ENCODE measurements around the gene STRIT1. TPM values are rescaled to one million over a fixed set of nuclear protein-coding genes. Genes with fewer than 3 reads are reported as not detected.

STRIT1 gene
- total RNA-seq, 1 donor from 2014 or later, result 0.84 TPM

DNA sequence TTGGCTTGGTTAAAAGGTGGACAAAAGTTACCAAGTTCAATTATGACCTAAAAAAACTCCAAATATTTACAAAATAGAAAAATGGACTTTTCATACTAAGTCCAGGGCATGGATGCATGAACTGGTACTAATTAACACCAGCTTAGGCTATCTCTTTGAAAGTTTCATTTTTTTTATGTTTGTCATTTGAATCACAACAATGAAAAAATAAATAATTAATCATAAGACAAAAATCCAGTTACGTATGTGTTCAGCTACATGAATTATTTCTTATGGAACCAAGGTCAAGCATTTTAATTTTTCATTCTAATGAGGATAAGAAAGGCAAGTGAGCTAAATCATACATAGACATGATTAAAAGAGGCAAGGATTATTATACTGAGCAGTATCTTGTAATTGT, 23.7 kb upstream of the STRIT1 start:
- DNase-seq (ENCODE audit: missing footprints) (no peak), ATAC-seq (no peak)
- intact Hi-C loops (cut with DNase I), result no loop called here

DNA sequence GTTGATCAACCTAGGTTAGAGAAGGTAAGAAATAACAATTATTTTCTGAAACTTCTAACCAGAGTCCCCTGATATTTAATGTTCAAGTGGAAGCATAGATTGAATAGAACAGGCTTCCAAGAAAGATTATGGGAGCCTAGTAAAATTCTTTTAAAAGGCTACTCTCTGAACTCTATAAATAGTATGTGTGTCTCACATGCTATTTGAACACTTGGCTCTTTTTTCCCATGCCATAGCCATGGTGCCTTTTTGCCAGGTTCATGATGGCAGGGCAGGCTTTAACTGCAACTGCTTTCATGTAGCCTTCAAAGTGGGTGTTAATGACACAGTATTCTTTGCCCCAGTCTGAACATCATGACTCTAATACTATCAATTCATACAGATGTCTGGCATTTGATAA, 22.9 kb upstream of the STRIT1 start:
- intact Hi-C loops (cut with DNase I), result no loop called here

DNA sequence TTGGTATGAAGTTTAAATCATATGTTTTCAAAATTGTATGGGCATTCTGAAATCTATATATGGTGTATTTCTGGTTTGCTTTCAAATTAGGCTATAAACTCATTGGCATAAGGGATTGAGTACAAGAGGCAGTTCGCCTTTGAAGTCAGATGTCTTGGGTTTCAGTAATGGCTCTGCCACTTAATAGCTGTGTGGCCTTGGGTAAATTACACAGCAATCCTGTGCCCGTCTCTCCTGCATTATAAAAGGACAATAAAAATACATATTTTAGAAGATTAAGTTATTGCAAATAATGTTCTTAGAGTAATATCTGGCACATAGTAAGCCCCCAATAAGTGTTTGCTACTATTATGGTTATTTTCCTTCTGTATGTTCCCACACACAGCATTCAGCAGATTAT, 20.4 kb upstream of the STRIT1 start:
- ATAC-seq, result no peak
- no peak for DNase-seq (ENCODE audit: missing footprints)
- intact Hi-C loops (cut with DNase I), result loop anchor here (2.0 kb wide), 1 partner anchor 81 kb away; no protein-coding TSS in a partner anchor

More for the DNA sequence above, 22.9 kb upstream of the STRIT1 start:
- ATAC-seq, result no peak
- no peak for DNase-seq (ENCODE audit: missing footprints)

DNA sequence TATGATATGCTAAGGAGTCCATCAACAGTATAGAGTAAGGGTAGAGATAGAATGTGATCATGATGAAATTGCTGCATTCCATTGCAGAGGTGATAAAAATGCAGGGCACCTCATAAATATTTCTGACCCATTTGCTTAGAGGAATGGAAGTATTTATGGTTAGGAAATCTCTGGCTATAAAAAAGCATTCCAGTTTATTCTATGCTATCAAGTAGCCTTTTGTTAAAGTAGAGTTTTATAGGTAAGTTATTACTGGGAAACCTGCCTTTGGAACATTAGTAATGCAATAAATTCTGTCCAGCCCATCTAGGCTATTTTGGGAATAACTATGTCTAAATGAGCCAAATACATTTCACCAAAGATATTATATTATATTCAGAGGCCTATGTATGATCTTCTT, 19.8 kb upstream of the STRIT1 start:
- intact Hi-C loops (cut with DNase I), result no loop called here
- ATAC-seq (no peak), DNase-seq (ENCODE audit: missing footprints) (no peak)

DNA sequence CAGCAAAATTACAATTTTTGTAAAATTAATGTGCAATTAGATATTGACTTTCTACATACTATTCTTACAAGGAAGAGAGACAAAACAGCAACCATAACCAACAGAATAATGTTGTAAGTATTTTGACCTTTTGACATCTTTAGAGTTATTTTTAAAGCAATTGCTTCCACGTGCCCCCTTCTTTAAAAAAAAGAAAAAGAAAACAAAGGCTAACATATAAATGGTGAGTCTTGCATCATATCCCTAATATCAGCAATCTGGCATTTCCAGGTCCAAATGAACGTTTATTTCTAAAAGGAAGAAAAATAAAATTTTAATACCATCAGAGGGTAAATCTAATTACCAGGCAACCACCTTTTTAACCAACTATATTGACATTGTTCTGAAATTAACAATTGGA, 19.3 kb upstream of the STRIT1 start:
- intact Hi-C loops (cut with DNase I), result no loop called here
- ATAC-seq (no peak), DNase-seq (ENCODE audit: missing footprints) (no peak)

DNA sequence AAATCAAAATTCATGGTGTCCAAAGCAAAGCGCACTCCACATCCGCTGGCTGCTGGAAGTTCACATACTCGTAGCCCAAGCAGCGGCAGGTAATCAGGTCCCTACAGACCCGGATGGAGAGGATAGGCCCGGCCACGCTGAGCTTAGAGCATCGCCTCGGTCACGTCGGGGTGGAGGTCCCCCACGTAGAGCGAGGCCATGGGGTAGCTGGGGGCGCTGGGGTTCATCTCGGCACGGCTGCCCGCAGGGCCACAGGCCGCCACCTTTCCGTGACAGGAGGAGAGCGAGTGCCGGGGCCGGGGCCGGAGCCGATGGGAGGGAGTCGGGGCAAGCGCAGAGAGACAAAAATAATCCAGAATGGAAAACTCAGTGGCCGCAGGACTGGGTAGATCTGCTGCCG, 16.1 kb upstream of the STRIT1 start:
- ATAC-seq (no peak), DNase-seq (ENCODE audit: missing footprints) (peak; percentile 65)
- intact Hi-C loops (cut with DNase I), result no loop called here

DNA sequence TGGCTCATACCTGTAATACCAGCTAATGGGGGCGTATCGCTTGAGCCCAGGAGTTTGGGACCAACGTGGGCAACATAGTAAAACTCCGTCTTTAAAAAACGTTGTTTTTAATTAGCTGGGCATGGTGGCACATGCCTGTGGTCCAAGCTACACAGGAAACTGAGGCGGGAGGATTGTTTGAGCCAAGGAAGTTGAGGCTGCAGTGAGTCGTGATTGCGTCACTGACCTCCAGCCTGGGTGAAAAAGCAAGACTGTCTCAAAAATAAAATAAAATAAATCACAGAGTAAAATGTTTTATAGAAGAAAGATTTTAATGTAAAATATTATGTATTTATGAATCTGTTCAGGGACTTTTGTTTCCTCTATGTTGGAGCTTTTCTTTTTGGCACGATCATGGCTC, 15.3 kb upstream of the STRIT1 start:
- ATAC-seq, result no peak
- intact Hi-C loops (cut with DNase I), result no loop called here
- no peak for DNase-seq (ENCODE audit: missing footprints)

DNA sequence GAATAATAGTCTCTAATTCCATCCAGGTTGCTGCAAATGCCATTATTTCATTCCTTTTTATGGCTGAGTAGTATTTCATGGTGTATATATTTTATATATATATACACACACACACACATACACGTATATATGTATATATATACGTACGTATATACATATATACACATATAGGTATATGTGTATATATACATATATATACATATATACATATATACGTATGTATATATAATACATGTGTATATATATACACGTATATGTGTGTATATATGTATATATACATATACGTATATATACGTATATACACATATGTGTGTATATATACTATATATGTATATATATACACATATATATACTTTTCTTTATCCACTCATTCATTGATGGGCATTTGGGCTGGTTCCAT, 13.7 kb upstream of the STRIT1 start:
- no peak for DNase-seq (ENCODE audit: missing footprints)
- no peak for ATAC-seq
- intact Hi-C loops (cut with DNase I), result no loop called here

DNA sequence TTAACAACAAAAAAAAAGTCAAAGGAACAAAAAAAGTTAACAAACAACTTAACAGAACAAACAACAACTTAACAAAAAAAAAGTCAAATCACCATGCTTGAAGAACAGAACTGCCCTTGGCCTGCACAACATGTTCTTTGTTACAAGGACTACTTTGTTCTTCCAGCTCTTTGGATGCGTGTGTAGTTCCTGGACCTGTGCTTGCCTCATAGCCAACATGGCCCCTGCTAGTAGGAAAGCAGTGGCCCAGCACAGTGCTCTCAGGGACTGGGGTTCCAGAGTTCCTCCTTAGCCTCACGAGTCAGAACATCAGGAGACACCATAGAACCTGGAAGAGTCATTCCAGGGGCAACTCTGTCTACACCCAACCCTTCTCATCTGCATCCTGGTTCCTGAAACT, 10.9 kb upstream of the STRIT1 start:
- no peak for DNase-seq (ENCODE audit: missing footprints)
- intact Hi-C loops (cut with DNase I), result no loop called here
- no peak for ATAC-seq

DNA sequence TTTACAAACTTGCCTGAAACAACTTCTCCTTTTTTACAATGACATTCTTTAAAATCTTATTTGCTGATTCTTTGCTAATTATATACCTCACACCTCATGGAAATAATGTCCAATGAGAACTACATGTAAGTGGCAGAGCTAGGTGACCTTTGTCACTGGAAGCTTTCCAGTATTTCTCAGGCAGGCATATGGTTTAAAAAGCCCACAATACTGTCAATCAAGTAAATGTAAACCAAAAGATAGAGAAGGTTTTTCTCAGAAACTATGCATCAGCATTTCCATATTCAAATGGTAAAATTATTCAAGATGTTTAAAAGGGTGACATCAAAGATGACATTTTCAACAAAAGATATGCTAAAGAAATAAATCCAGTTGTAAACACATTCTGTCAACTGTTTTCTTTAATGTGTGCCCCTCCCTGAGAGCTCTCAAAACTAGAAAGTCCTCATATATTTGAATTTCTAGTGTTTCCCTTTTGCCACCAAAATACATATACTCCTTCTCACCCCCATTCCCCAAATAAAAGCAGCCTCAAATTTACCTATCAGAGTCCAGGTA, 10.1 kb upstream of the STRIT1 start:
- intact Hi-C loops (cut with DNase I), result no loop called here
- DNase-seq (ENCODE audit: missing footprints) (no peak), ATAC-seq (no peak)

DNA sequence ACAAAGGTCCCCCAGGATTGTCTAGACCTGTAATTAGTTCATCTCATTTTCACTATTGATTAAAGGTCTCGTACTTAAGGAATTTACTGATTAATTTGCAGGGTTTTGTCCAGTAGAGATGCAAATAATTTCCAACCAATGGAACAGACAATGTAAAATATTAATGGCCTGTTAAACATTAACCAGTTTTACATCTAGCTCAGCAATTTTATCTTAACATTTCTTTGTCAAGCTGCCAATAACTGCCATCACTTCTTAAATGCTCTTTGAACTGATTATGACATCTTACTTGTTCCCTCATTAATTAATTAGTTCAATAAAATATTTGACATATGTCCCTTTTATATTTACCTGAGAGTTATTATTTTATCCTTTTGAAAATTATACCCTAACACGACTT, 9.4 kb upstream of the STRIT1 start:
- intact Hi-C loops (cut with DNase I), result no loop called here
- ATAC-seq, result no peak
- DNase-seq (ENCODE audit: missing footprints), result no peak

DNA sequence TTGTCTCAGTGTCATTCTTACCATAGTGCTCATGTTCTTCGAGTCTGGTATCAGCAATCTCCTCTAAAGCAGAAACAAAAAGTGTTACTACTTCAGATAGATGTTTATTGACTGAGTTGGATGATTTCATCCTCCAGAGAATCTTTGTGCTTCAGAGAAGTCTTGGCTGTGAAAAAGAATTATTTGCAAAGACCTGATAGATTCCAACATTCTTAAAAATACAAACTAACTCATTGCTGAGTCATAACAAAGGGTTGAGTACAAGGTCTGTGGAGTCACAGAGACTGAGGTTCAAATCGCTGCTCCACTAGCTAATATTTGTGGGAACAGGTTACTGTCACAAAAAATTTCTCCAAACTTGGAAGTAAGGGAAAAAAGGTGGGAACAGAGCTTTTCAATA, 9.0 kb upstream of the STRIT1 start:
- no peak for ATAC-seq

DNA sequence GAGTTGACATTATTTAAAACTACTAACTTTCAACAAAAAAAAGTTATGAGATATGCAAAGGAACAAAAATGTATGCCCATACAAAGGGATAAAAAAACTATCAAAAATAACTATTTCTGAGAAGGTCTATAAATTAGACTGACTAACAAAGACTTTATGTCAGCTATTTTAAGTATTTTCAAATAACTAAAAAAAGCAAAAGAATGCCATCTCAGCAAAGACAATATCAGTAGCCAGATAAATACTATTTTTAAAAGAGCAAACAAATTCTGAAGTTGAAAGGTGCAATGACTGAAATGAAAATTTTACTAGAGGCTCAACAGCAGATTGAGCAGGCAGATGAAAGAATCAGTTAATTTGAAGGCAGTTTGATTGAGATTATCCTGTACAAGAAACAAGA, 3.6 kb upstream of the STRIT1 start:
- intact Hi-C loops (cut with DNase I), result no loop called here
- no peak for ATAC-seq

More for the DNA sequence above, 9.0 kb upstream of the STRIT1 start:
- intact Hi-C loops (cut with DNase I), result no loop called here
- DNase-seq (ENCODE audit: missing footprints), result no peak

DNA sequence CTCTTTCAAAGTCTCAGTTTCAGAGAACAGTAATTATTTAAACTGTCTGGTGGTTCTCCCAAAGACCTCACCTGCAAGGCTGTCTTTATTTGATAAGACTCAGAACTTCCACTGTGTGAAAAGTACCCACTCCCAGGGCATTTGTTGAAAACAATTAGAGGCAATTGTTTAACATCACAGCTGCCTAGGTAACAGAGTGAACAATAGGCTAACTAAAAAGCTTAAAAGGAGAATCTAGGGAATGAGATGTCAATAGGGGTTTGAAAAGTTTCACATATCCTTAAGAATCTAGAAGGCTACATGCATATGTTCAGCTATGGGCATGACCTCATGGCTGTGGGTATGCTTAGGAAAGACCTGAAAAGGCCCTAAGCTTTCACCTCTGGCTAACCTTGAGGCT, 2.9 kb upstream of the STRIT1 start:
- DNase-seq (ENCODE audit: missing footprints) (no peak), ATAC-seq (no peak)
- intact Hi-C loops (cut with DNase I), result no loop called here

More for the DNA sequence above, 3.6 kb upstream of the STRIT1 start:
- no peak for DNase-seq (ENCODE audit: missing footprints)

DNA sequence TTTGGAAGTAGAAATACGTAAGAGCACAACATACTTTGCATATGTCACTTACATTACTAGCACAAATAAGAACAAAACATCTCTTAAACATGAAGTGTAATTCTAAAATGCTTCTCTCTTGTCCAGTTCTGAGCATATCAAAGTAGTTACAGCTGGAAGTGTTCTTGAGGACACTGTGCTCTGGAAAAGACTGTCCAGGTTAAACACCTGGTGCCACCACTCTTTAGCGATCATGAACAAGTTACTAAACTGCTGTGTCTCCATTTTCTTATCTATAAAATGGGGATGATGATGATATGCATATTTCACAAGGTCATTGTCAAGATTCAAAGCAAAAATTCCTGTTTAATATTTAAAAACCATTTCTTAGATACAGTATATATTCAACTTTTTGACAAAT, 790 bp downstream of the STRIT1 start:
- intact Hi-C loops (cut with DNase I), result no loop called here
- DNase-seq (ENCODE audit: missing footprints) (no peak), ATAC-seq (no peak)

DNA sequence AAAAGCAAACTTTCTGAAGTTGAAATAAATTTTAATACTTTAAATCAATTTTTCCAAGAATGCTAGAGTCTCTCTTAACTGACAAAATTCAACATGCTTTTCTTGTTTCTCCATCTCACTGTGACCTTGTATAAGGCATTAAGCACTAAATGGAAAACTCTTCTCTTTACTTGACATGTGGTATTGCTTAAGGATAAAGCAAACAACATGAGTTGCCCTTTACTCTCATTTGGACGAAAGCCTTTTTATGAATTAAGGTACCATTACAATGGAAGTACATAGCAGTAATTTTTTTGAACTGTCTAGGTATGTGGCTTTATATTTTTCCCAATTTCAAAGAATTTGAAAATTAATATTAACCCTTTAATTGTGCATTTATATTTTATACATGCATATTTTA, 1.4 kb downstream of the STRIT1 start:
- no peak for ATAC-seq
- intact Hi-C loops (cut with DNase I), result no loop called here
- DNase-seq (ENCODE audit: missing footprints), result no peak

DNA sequence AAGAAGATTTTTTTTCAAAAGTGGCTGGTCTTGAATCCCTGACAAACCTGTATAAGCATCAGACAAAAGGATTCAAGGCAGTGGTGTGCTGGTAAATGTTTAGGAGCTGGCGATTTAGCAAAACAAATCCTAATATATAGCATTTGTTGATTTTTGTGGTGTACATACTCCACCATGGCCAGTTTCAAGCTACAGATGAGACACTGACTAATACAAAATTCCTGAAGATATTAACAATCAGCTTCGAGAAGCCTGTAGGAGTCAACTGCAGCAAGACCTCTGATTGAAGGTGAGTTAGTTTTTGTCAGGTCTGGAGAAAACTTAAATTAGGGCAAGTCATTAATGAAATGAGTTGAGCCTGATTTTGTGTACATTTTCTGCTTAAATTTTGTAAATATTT, 6.7 kb downstream of the STRIT1 start:
- DNase-seq (ENCODE audit: missing footprints) (no peak), ATAC-seq (no peak)
- intact Hi-C loops (cut with DNase I), result no loop called here

DNA sequence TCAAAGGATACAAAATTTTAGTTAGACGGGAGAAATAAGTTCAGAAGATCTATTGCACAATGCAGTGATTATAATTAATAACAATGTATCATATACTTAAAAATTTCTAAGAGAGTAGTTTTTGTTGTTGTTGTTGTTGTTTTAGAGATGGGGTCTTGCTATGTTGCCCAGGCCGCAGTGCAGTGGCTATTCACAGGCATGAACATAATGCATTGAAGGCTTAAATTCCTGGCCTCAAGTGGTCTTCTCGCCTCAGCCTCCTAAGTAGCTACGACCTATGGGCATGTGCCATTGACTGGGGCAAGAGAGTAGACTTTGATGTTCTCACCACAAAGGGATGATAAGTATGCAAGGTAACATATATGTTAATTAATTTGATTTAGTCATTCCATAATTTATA, 7.5 kb downstream of the STRIT1 start:
- intact Hi-C loops (cut with DNase I), result no loop called here
- ATAC-seq (no peak), DNase-seq (ENCODE audit: missing footprints) (no peak)

DNA sequence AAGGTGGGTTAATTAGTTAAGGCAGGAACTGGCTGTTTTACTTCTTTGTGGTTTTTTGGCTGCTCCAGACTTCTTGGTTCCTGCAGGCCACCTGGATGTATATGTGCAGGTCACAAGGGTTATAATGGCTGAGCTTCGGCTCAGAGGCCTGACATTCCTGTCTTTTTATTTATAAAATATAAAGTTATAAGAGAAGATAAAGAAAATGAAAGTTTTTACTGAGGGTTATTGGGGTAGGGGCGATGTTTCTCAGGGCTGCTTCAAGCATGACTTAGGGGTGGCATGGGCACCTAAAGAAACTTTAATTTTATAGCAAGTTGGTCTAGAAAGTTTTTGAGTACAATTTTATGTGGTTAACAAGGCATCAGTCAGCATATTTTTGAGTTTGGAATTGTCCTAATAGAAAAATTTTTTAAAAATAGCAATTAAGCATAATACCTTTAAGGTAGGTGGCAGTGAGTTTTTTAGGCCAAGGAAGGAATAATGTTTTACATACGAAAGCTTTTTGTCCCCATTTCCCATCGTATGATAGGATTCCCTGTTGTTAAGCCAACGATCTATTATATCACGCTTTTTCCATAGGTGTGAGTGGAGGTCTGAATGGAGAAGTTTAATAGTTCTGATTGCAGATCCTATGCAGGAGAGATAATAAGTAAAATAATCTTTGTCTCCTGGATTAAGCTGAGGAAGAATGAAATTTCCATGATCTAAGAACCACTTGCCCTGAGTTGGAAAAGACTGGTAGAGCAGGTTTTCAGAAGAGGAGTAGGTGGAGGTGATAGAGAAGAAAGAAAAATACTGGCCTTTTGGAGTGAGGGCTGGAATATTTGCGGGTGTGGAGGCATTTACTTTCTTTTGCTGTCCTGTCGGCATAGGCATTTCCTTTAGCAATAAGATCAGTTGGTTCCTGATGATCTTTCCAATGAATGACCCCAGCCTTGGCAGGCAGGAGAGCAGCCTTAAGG, 10.1 kb downstream of the STRIT1 start:
- intact Hi-C loops (cut with DNase I), result no loop called here
- DNase-seq (ENCODE audit: missing footprints) (no peak), ATAC-seq (no peak)

DNA sequence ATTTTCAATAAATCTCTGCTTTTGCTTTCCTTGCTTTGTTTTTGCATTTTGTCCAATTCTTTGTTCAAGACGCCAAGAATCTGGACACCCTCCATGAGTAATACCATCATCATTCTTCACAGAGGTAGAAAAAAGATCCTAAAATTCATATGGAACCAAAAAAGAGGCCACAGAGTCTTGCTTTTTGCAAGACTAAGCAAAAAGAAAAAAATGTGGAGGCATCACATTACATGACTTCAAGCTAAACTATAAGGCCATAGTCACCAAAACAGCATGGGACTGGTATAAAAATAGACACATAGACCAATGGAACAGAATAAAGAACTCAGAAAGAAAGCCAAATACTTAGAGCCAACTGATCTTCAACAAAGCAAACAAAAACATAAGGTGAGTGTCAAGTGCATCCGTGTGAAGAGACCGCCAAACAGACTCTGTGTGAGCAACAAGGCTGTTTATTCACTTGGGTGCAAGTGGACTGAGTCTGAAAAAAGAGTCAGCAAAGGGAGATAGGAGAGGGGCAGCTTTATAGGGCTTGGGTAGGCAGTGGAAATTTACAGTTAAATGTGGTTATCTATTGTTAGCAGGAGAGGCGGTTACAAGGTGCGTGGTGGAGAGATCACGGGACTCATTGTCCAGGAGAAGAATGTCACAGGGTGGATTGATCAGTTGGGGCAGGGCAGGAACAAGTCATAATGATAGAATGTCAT, 10.9 kb downstream of the STRIT1 start:
- intact Hi-C loops (cut with DNase I), result no loop called here
- DNase-seq (ENCODE audit: missing footprints), result no peak
- no peak for ATAC-seq
